Body of pancreas (tissue), 4 donors: Measurements from ENCODE around the gene TMEM43. TPM values are rescaled to one million over a fixed set of nuclear protein-coding genes. Genes with fewer than 3 reads are reported as not detected.

Source experiments
- ATAC-seq: fragments of 150-250 bp; one replicate; pipeline ENCODE4 v1.9.1; 2016
- DNase-seq, 4 donors: peaks; one replicate each; pipeline ENCODE4 v3.0.0-alpha.2; 2019
- H3K27ac ChIP-seq, 4 donors: fragments of 200-600 bp; sonication (generic); 1 replicate in 3 of 4; 2 replicates in 1 of 4; pipeline versions ENCODE4 v1.5.1 to v1.6.1; 2016 to 2019; ENCODE audit warnings: mild to moderate bottlenecking in 1 of 4, mixed read lengths in 1 of 4, moderate library complexity in 1 of 4
- H3K27me3 ChIP-seq, 2 donors: fragments of 200-600 bp; sonication (generic); one replicate each; pipeline ENCODE4 v1.6.0; 2016; ENCODE audit warnings: mild to moderate bottlenecking in 1 of 2
- H3K36me3 ChIP-seq, 2 donors: fragments of 200-600 bp; sonication (generic); replicated peaks in 1 of 2; 2 replicates each; pipeline ENCODE4 v1.5.1; 2016; ENCODE audit warnings: low read depth in 2 of 2; ENCODE audit not compliant: insufficient read depth in 1 of 2
- H3K4me1 ChIP-seq: fragments of 200-600 bp; sonication (generic); one replicate; pipeline ENCODE4 v1.6.0; 2016
- H3K4me3 ChIP-seq, 2 donors: fragments of 200-600 bp; sonication (generic); 1 replicate in 1 of 2; 2 replicates in 1 of 2; pipeline ENCODE4 v1.5.1; 2016 to 2019
- H3K9me3 ChIP-seq, 3 donors: fragments of 200-600 bp; sonication (generic); 1 replicate in 2 of 3; 2 replicates in 1 of 3; pipeline ENCODE4 v1.5.1; 2016
- CTCF ChIP-seq, 7 experiments: fragments of 450-650 bp in 4 of 7; fragments of 200-600 bp in 3 of 7; sonication (generic) in 3 of 7; IDR thresholded peaks; one replicate each; pipeline ENCODE4 v1.5.1; 2016 to 2019; ENCODE audit warnings: antibody characterized with exemption in 7 of 7
- POLR2A ChIP-seq, 3 donors: fragments of 450-650 bp; IDR thresholded peaks; one replicate each; pipeline ENCODE4 v1.6.1; 2016; ENCODE audit warnings: antibody characterized with exemption in 3 of 3, mild to moderate bottlenecking in 2 of 3
- WGBS, 2 donors: methylation state at CpG; one replicate each; pipeline ENCODE4 v1.1.5; 2017; 5-methylcytosine and 5-hydroxymethylcytosine counted together
- intact Hi-C: fragments of 100-400 bp; cut with DNase I; formaldehyde crosslinking; loops from one replicate; pipeline ENCODE4 v1.15.1; 2023
- total RNA-seq, 2 donors: library from RNA; depleted of rRNA; stranded (reverse); fragments of >200 nt; gene quantifications; one replicate each; pipeline ENCODE4 v1.1.0, GENCODE V29; 2016

The TMEM43 gene
- total RNA-seq, 2 donors from 2014 or later: 21.8 to 38.4 TPM

- no peak overlapping the region for H3K27ac ChIP-seq
- no peak for DNase-seq
- H3K4me3 ChIP-seq: no peak overlapping the region
These were observed 2.1 kb downstream of the TMEM43 start for GRCh38 chr3:14126887-14127505.

GRCh38 chr3:14127516-14128161, 2.8 kb downstream of the TMEM43 start:
- Histone ChIP-seq H3K9me3 (no peaks in the 10 kb centered on the region), H3K27me3 (no peaks in the 10 kb centered on the region), H3K27ac (no peak overlapping the region), H3K4me1 (peaks cover 30% of the 10 kb centered on the region), H3K36me3 (peaks cover 11 to 29% of the 10 kb centered on the region in 2 donors), H3K4me3 (no peak overlapping the region)
- no peak for DNase-seq
- WGBS, 2 donors: 86 to 90% methylated on average over 12 of the region's 12 CpGs
- intact Hi-C loops: loop anchor here (10.0 kb wide), 1 partner anchor 233 kb away; no protein-coding TSS in a partner anchor
- TF ChIP-seq POLR2A (IDR thresholded peaks at IDR 0.05): no peak
- TF ChIP-seq CTCF (IDR thresholded peaks at IDR 0.05): no peak
- ATAC-seq: no peak

More at GRCh38 chr3:14126887-14127505, 2.1 kb downstream of the TMEM43 start:
- intact Hi-C loops: loop anchor here (10.0 kb wide), 1 partner anchor 232 kb away; no protein-coding TSS in a partner anchor
- WGBS, 2 donors: 72% methylated on average over 5 of the region's 5 CpGs
- peaks cover 11 to 23% of the 10 kb centered on the region in 2 donors for H3K36me3 ChIP-seq
- H3K27me3 ChIP-seq: no peaks in the 10 kb centered on the region
- no peaks in the 10 kb centered on the region for H3K9me3 ChIP-seq
- H3K4me1 ChIP-seq: peaks cover 30% of the 10 kb centered on the region
- TF ChIP-seq POLR2A (IDR thresholded peaks at IDR 0.05) (no peak), CTCF (IDR thresholded peaks at IDR 0.05) (no peak)
- ATAC-seq: no peak

DNA sequence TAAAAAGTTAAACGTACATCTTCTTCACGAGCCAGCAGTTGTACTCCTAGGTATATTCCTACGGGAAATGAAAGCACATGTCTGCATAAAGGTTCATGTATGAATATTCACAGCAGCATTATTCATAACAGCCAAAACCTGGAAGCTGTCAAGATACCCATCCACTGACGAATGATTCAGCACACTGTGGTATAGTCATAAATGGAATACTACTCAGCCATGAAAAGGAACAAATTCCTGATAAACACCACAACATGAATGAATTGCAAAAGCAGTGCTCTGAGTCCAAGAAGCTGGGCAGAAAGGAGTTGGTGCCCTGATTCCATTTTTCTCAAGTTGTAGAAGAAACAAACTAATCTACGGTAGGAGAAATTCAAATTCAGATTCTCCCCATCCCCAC, 3.9 kb downstream of the TMEM43 start:
- Histone ChIP-seq H3K27ac (no peak overlapping the region), H3K4me3 (no peak overlapping the region), H3K27me3 (no peaks in the 10 kb centered on the region), H3K36me3 (peaks cover 11 to 39% of the 10 kb centered on the region in 2 donors), H3K4me1 (peaks cover 22% of the 10 kb centered on the region), H3K9me3 (no peaks in the 10 kb centered on the region)
- WGBS, 2 donors: 96 to 99% methylated on average over 5 of the region's 5 CpGs
- intact Hi-C loops: loop anchor here (10.0 kb wide), 1 partner anchor 234 kb away; no protein-coding TSS in a partner anchor
- no peak for ATAC-seq
- TF ChIP-seq POLR2A (IDR thresholded peaks at IDR 0.05) (no peak), CTCF (IDR thresholded peaks at IDR 0.05) (no peak)
- no peak for DNase-seq

GRCh38 chr3:14129296-14129695, 4.4 kb downstream of the TMEM43 start:
- no peak overlapping the region for H3K27ac ChIP-seq
- TF ChIP-seq POLR2A (IDR thresholded peaks at IDR 0.05) (no peak), CTCF (IDR thresholded peaks at IDR 0.05) (no peak)
- H3K27me3 ChIP-seq: no peaks in the 10 kb centered on the region
- DNase-seq (no peak), ATAC-seq (no peak)
- peaks cover 11 to 42% of the 10 kb centered on the region in 2 donors for H3K36me3 ChIP-seq
- no peaks in the 10 kb centered on the region for H3K9me3 ChIP-seq
- peaks cover 19% of the 10 kb centered on the region for H3K4me1 ChIP-seq
- 94 to 96% methylated on average over 6 of the region's 6 CpGs for WGBS, 2 donors
- intact Hi-C loops: loop anchor here (10.0 kb wide), 1 partner anchor 234 kb away; no protein-coding TSS in a partner anchor
- H3K4me3 ChIP-seq: no peak overlapping the region
